ENCODE data around the gene OSCP1. TPM values are rescaled to one million over a fixed set of nuclear protein-coding genes. Genes with fewer than 3 reads are reported as not detected.

OSCP1 gene
- total RNA-seq, 1 experiment from 2014 or later: 3.2 TPM

- Mint-ChIP-seq H3K36me3 (ENCODE audit: insufficient read depth in 1 of 3, low read depth in 3 of 3) (no peaks in the 10 kb centered on the region), H3K27ac (no peak overlapping the region)
These were observed 35.8 kb upstream of the OSCP1 start for GRCh38 chr1:36486093-36486438.

More at GRCh38 chr1:36486093-36486438, 35.8 kb upstream of the OSCP1 start:
- no peak overlapping the region for H2BK20ac ChIP-seq (ENCODE audit: low read depth, low read length, poor library complexity, severe bottlenecking)
- no peak overlapping the region for H2AK5ac ChIP-seq (ENCODE audit: insufficient read length, low read length)
- H3K9ac ChIP-seq (ENCODE audit: extremely low read depth, insufficient read length, low read length): no peak overlapping the region
- H3K9me3 Mint-ChIP-seq: peaks cover 0 to 8% of the 10 kb centered on the region in 2 experiments; a peak in 3 of 5 replicates
- H3K4me1 ChIP-seq (ENCODE audit: insufficient read depth, low read length): no peaks in the 10 kb centered on the region; the same call in 1 of the 2 replicates
- peaks cover 23 to 25% of the 10 kb centered on the region in 2 experiments for H3K4me1 Mint-ChIP-seq
- no peak overlapping the region for H2BK12ac ChIP-seq (ENCODE audit: insufficient read length, low read depth, low read length)
- no peak overlapping the region for H3T11ph ChIP-seq (ENCODE audit: low read length)
- H3K56ac ChIP-seq (ENCODE audit: insufficient read length, low read depth, low read length): no peak overlapping the region
- no peak overlapping the region for H3K4me2 ChIP-seq (ENCODE audit: insufficient read depth, insufficient read length, low read length)
- DNase-seq: no peak
- no peak overlapping the region for H3K14ac ChIP-seq (ENCODE audit: insufficient read depth, low read length)
- H4K91ac ChIP-seq (ENCODE audit: insufficient read length, low read depth, low read length): no peak overlapping the region
- WGBS (ENCODE audit: extremely low coverage, insufficient read length, low lambda C conversion rate): no CpG with 5 or more reads among the region's 2 CpGs
- H4K8ac ChIP-seq (replicated peaks; ENCODE audit: insufficient read length, low read depth, low read length): no peak overlapping the region
- no peaks in the 10 kb centered on the region for H3K79me2 ChIP-seq (ENCODE audit: insufficient read depth, low read length)
- H3K18ac ChIP-seq (ENCODE audit: insufficient read length, low read depth, low read length): no peak overlapping the region
- peaks cover 29% of the 10 kb centered on the region for H3K27me3 Mint-ChIP-seq (ENCODE audit: low read depth)
- H2BK5ac ChIP-seq (ENCODE audit: insufficient read length, low read length): no peak overlapping the region
- no peak overlapping the region for H3K4me3 Mint-ChIP-seq
- no peak overlapping the region for H3K23ac ChIP-seq (ENCODE audit: insufficient read length, low read depth, low read length)
- H3K4ac ChIP-seq (ENCODE audit: low read depth, low read length): no peak overlapping the region
- H2AFZ ChIP-seq (ENCODE audit: low read length): no peak overlapping the region
- H2BK120ac ChIP-seq (ENCODE audit: low read depth, low read length, poor library complexity, severe bottlenecking): no peak overlapping the region
- no peak overlapping the region for H4K5ac ChIP-seq (ENCODE audit: insufficient read length, low read depth, low read length)
- H3K79me1 ChIP-seq (ENCODE audit: insufficient read depth, low read depth, low read length, poor library complexity, severe bottlenecking): no peaks in the 10 kb centered on the region
- no peak overlapping the region for H2BK15ac ChIP-seq (ENCODE audit: low read depth, low read length)
- no peak for TF ChIP-seq CTCF (conservative IDR thresholded peaks at IDR 0.05)
- H3K9me3 ChIP-seq (ENCODE audit: control insufficient read depth, low read depth, low read length): no peaks in the 10 kb centered on the region
- no peak overlapping the region for H3K27ac ChIP-seq (ENCODE audit: insufficient read length, low read depth, low read length)
- no peaks in the 10 kb centered on the region for H3K27me3 ChIP-seq (ENCODE audit: insufficient read depth, low read length)
- no peaks in the 10 kb centered on the region for H4K20me1 ChIP-seq (ENCODE audit: control insufficient read depth, insufficient read depth, insufficient read length)
- no peaks in the 10 kb centered on the region for H3K23me2 ChIP-seq (ENCODE audit: insufficient read length, low read depth, low read length, poor library complexity, severe bottlenecking)
